K562 (cell line): Measurements from ENCODE around the gene ASCC3. TPM values are rescaled to one million over a fixed set of nuclear protein-coding genes. Genes with fewer than 3 reads are reported as not detected.

Experiments
- ARID2 ChIP-seq: fragments of 450-650 bp; IDR thresholded peaks from 2 replicates; pipeline ENCODE4 v1.6.1; 2017; ENCODE audit warnings: antibody characterized with exemption, mild to moderate bottlenecking
- HMG20B ChIP-seq: fragments of 250-450 bp; sonication (Bioruptor Pico); IDR thresholded peaks from 2 replicates; pipeline ENCODE4 v1.5.0; 2021; ENCODE audit warnings: mild to moderate bottlenecking
- HNRNPLL ChIP-seq: fragments of 200-400 bp; formaldehyde crosslinking; IDR thresholded peaks from 2 replicates; pipeline ENCODE4 v1.6.1; 2017; ENCODE audit warnings: low read length, low read depth, mild to moderate bottlenecking; ENCODE audit not compliant: poor library complexity, severe bottlenecking
- HOXB6 ChIP-seq: fragments of 250-450 bp; sonication (Bioruptor Pico); IDR thresholded peaks from 2 replicates; pipeline ENCODE4 v1.5.1; 2022; ENCODE audit warnings: mild to moderate bottlenecking, borderline replicate concordance
- IRF2 ChIP-seq: sonication (generic); formaldehyde crosslinking; IDR thresholded peaks from 2 replicates; pipeline ENCODE4 v1.8.1; 2022; ENCODE audit warnings: mild to moderate bottlenecking, missing genetic modification reagents
- LCOR ChIP-seq: sonication (generic); formaldehyde crosslinking; IDR thresholded peaks from 2 replicates; pipeline ENCODE4 v1.8.0; 2022; ENCODE audit warnings: mild to moderate bottlenecking, missing genetic modification reagents
- NCOA6 ChIP-seq: fragments of 450-650 bp; IDR thresholded peaks from 2 replicates; pipeline ENCODE4 v1.6.1; 2017; ENCODE audit warnings: mild to moderate bottlenecking
- NEUROD1 ChIP-seq: fragments of 150-350 bp; IDR thresholded peaks from 2 replicates; pipeline ENCODE4 v1.6.1; 2014; ENCODE audit warnings: borderline replicate concordance, low read length, low read depth; ENCODE audit not compliant: partially characterized antibody
- NR4A1 ChIP-seq, 2 experiments: fragments of 250-450 bp in 1 of 2; fragments of 450-650 bp in 1 of 2; sonication (Bioruptor Pico) in 1 of 2; IDR thresholded peaks; 2 replicates each; pipeline versions ENCODE4 v1.4.0 to v1.6.1; 2016 to 2020; ENCODE audit warnings: mild to moderate bottlenecking in 2 of 2, missing compliant biosample characterization in 1 of 2, missing genetic modification characterization in 1 of 2, moderate library complexity in 1 of 2
- PCBP2 ChIP-seq: fragments of 200-400 bp; formaldehyde crosslinking; IDR thresholded peaks from 2 replicates; pipeline ENCODE4 v1.6.1; 2018; ENCODE audit warnings: low read length, low read depth, mild to moderate bottlenecking, moderate library complexity; ENCODE audit not compliant: poor library complexity, severe bottlenecking
- PML ChIP-seq: IDR thresholded peaks from 2 replicates; pipeline ENCODE4 v1.6.1; 2012; ENCODE audit warnings: low read length, inconsistent platforms
- PRDM10 ChIP-seq: fragments of 450-650 bp; IDR thresholded peaks from 2 replicates; pipeline ENCODE4 v1.6.1; 2018; ENCODE audit not compliant: partially characterized antibody
- PTTG1 ChIP-seq: fragments of 450-650 bp; IDR thresholded peaks from 2 replicates; pipeline ENCODE4 v1.6.1; 2016; ENCODE audit warnings: low read depth, mild to moderate bottlenecking, missing genetic modification characterization, missing compliant biosample characterization
- RBFOX2 ChIP-seq: fragments of 200-400 bp; formaldehyde crosslinking; IDR thresholded peaks from 2 replicates; pipeline ENCODE4 v1.6.1; 2017; ENCODE audit warnings: low read depth, mild to moderate bottlenecking, low read length, moderate library complexity
- SIN3A ChIP-seq, 2 experiments: fragments of 150-350 bp in 1 of 2; IDR thresholded peaks; 2 replicates each; pipeline ENCODE4 v1.6.1; 2011 to 2016; ENCODE audit warnings: borderline replicate concordance in 2 of 2, low read depth in 2 of 2, low read length in 2 of 2, mild to moderate bottlenecking in 2 of 2, moderate library complexity in 2 of 2; ENCODE audit not compliant: control insufficient read depth in 1 of 2
- SOX6 ChIP-seq: fragments of 450-650 bp; IDR thresholded peaks from 2 replicates; pipeline ENCODE4 v1.6.1; 2014; ENCODE audit warnings: mild to moderate bottlenecking
- TEAD1 ChIP-seq, 2 experiments: fragments of 450-650 bp in 1 of 2; sonication (generic) in 1 of 2; formaldehyde crosslinking; IDR thresholded peaks; 2 replicates each; pipeline versions ENCODE4 v1.4.0 to v1.8.0; 2020 to 2022; ENCODE audit warnings: mild to moderate bottlenecking in 2 of 2, missing genetic modification reagents in 1 of 2
- THRAP3 ChIP-seq: fragments of 450-650 bp; IDR thresholded peaks from 2 replicates; pipeline ENCODE4 v1.6.1; 2016; ENCODE audit warnings: mild to moderate bottlenecking, inconsistent platforms, borderline replicate concordance
- XRCC4 ChIP-seq: IDR thresholded peaks from one replicate; pipeline ENCODE4 v1.6.1; 2011; ENCODE audit not compliant: insufficient read depth, insufficient read length; ENCODE audit errors: extremely low read depth
- ZFP1 ChIP-seq: fragments of 450-650 bp; formaldehyde crosslinking; IDR thresholded peaks from 2 replicates; pipeline ENCODE4 v1.4.0; 2020; ENCODE audit warnings: mild to moderate bottlenecking, mixed read lengths
- ZNF695 ChIP-seq: fragments of 450-650 bp; formaldehyde crosslinking; IDR thresholded peaks from 2 replicates; pipeline ENCODE4 v1.4.0; 2020; ENCODE audit warnings: mild to moderate bottlenecking, moderate library complexity
- polyA plus RNA-seq, 8 experiments: library from polyadenylated mRNA; depleted of rRNA in 4 of 8; stranded (reverse) in 5 of 8; unstranded in 3 of 8; fragments of >200 nt; fragmentation: Nextera tagmentation in 2 of 8; fragmentation: Illumina TruSeq in 1 of 8; extraction: Ambion mirVana in 2 of 8; extraction: Trizol in 1 of 8; gene quantifications; 2 replicates each; pipeline versions ENCODE4 v1.2.1 to v1.2.3, GENCODE V29; 2011 to 2014; ENCODE audit warnings: inconsistent platforms in 1 of 8, missing spikeins in 1 of 8
- total RNA-seq, 7 experiments: library from RNA; depleted of rRNA in 6 of 7; stranded (reverse); fragments of >200 nt in 6 of 7; fragmentation: Illumina TruSeq in 2 of 7; extraction: Trizol in 2 of 7; gene quantifications; 2 replicates each; pipeline versions ENCODE4 v1.2.1 to v1.2.3, GENCODE V29; 2011 to 2021; ENCODE audit warnings: low replicate concordance in 1 of 7
- TF ChIP-seq, protein P1 (sequence below): IDR thresholded peaks from 2 replicates; pipeline ENCODE4 v1.6.1; 2016; ENCODE audit warnings: missing genetic modification characterization, missing compliant biosample characterization

The ASCC3 gene
- total and polyA plus RNA-seq, 9 of the 15 experiments (the other 6 are each of a cell fraction or from before 2014, with no cell fraction given): 16.1 to 56.1 (median 33.9) TPM

- TF ChIP-seq XRCC4 (no peak), HMG20B (CRISPR knock-in tag) (no peak), HNRNPLL (peak; percentile 64), TEAD1 (CRISPR knock-in tag; IDR thresholded peaks at IDR 0.05) (0 out of 4 replicates have a peak, but pooled peaks of 1 of the 2 experiments have one; percentile 34), NCOA6 (peak; percentile 55; the same call in 1 of the 2 replicates), PCBP2 (no peak), THRAP3 (no peak), PRDM10 (peak; percentile 31), SIN3A (IDR thresholded peaks at IDR 0.05; ENCODE audit: borderline replicate concordance in 2 of 2, control insufficient read depth in 1 of 2, low read depth in 2 of 2, low read length in 2 of 2) (peak; percentile 75 to 79; a peak in 3 of 4 replicates), RBFOX2 (peak; percentile 97), IRF2 (CRISPR knock-in tag) (peak; percentile 95), PTTG1 (tag) (no peak), LCOR (CRISPR knock-in tag) (peak; percentile 65; the same call in 1 of the 2 replicates), ZNF695 (CRISPR knock-in tag) (no peak), SOX6 (peak; percentile 59), NR4A1 (CRISPR knock-in tag; IDR thresholded peaks at IDR 0.05) (no peak), NR4A1 (tag; IDR thresholded peaks at IDR 0.05) (no peak), ARID2 (0 out of 2 replicates have a peak, but pooled peaks have one; percentile 22), NEUROD1 (peak; percentile 23), ZFP1 (CRISPR knock-in tag) (no peak), PML (peak; percentile 38; the same call in 1 of the 2 replicates), HOXB6 (CRISPR knock-in tag) (no peak)
- TF ChIP-seq, protein P1, sequence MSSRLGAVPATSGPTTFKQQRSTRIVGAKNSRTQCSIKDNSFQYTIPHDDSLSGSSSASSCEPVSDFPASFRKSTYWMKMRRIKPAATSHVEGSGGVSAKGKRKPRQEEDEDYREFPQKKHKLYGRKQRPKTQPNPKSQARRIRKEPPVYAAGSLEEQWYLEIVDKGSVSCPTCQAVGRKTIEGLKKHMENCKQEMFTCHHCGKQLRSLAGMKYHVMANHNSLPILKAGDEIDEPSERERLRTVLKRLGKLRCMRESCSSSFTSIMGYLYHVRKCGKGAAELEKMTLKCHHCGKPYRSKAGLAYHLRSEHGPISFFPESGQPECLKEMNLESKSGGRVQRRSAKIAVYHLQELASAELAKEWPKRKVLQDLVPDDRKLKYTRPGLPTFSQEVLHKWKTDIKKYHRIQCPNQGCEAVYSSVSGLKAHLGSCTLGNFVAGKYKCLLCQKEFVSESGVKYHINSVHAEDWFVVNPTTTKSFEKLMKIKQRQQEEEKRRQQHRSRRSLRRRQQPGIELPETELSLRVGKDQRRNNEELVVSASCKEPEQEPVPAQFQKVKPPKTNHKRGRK: no peak
Measured at GRCh38 chr6:100880853-100881706, at the start of gene ASCC3 (continued).
